SK-N-MC (cell line): Measurements from ENCODE around the gene ERVFRD-1.
"Not testable (repeated sequence)": the region's sequence is repeated elsewhere in the genome, so short reads cannot be mapped to it uniquely, and the experiment has no call there.

ENCODE experiments used
- DNase-seq: peaks from one replicate; pipeline ENCODE4 v3.0.0-alpha.2; 2011; ENCODE audit warnings: low read depth, low spot score
- H3K27ac ChIP-seq: fragments of 200-600 bp; sonication (generic); 2 replicates; pipeline ENCODE4 v1.5.1; 2016; ENCODE audit warnings: mixed run types
- H3K36me3 ChIP-seq: fragments of 200-600 bp; sonication (generic); 2 replicates; pipeline ENCODE4 v1.6.1; 2017; ENCODE audit warnings: antibody characterized with exemption, low read length, mixed read lengths; ENCODE audit not compliant: insufficient read depth
- H3K4me3 ChIP-seq: fragments of 200-600 bp; sonication (generic); 2 replicates; pipeline ENCODE4 v1.5.1; 2016
- H3K9ac ChIP-seq: fragments of 200-600 bp; sonication (generic); 2 replicates; pipeline ENCODE4 v1.8.0; 2017; ENCODE audit warnings: mixed run types, mixed read lengths; ENCODE audit not compliant: insufficient read length
- H3K9me3 ChIP-seq: fragments of 200-600 bp; sonication (generic); 2 replicates; pipeline ENCODE4 v1.6.1; 2017; ENCODE audit warnings: low read depth, mild to moderate bottlenecking, antibody characterized with exemption, low read length, moderate library complexity, mixed read lengths
- EZH2 ChIP-seq: fragments of 200-600 bp; sonication (generic); IDR thresholded peaks from one replicate; pipeline ENCODE4 v1.6.1; 2017; ENCODE audit warnings: antibody characterized with exemption
- FOXP2 ChIP-seq: optimal IDR thresholded peaks from 2 replicates; pipeline ENCODE3; 2011; ENCODE audit warnings: mild to moderate bottlenecking, moderate library complexity; ENCODE audit not compliant: insufficient read depth; ENCODE audit errors: extremely low read length, control extremely low read depth
- POLR2AphosphoS5 ChIP-seq: IDR thresholded peaks from 2 replicates; pipeline ENCODE4 v1.6.1; 2012; ENCODE audit warnings: mild to moderate bottlenecking, low read depth, low read length, borderline replicate concordance

Gene ERVFRD-1

DNA sequence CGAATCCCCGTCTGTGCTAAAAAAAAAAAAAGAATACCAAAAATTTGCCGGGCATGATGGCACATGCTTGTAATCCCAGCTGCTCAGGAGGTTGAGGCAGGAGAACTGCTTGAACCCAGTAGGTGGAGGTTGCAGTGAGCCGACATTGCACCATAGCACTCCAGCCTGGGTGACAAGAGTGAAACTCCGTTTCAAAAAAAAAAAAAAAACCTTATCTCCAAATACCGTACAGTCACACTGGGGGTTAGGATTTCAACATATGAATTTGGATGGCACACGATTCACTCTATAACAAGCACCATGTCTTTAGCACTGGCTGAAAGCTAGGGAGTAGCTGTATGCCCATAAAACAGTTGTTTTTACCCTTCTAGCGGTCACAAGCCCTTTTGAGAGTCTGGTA is 14.0 kb downstream of the ERVFRD-1 start:
- Histone ChIP-seq H3K9ac (no peak overlapping the region), H3K36me3 (peaks cover 48% of the 10 kb centered on the region)
- no peak for DNase-seq

DNA sequence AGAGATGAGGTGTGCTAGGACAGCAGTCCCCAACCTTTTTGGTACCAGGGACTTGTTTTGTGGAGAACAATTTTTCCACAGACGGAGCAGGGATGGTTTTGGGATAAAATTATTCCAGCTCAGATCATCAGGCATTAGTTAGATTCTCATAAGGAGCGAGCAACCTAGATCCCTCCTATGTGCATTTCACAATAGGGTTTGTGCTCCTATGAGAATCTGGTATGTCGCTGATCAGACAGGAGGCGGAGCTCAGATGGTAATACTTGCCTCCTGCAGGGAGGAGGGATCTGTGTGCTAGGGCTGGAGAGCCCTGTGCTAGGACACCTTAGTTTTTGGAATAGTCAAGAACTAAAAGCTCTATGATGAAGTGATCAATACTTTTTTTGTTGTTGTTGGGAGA is 15.4 kb downstream of the ERVFRD-1 start:
- Histone ChIP-seq H3K27ac (peak overlapping the region; percentile 2; the same call in 1 of the 2 replicates), H3K9ac (peak overlapping the region; percentile 50), H3K4me3 (peak overlapping the region; percentile 91)

More for the DNA sequence above, 14.0 kb downstream of the ERVFRD-1 start:
- H3K9me3 ChIP-seq: peaks cover 11% of the 10 kb centered on the region
- no peak for TF ChIP-seq POLR2AphosphoS5
- no peak for TF ChIP-seq FOXP2
- TF ChIP-seq EZH2: no peak
- H3K4me3 ChIP-seq: no peak overlapping the region
- no peak overlapping the region for H3K27ac ChIP-seq

DNA sequence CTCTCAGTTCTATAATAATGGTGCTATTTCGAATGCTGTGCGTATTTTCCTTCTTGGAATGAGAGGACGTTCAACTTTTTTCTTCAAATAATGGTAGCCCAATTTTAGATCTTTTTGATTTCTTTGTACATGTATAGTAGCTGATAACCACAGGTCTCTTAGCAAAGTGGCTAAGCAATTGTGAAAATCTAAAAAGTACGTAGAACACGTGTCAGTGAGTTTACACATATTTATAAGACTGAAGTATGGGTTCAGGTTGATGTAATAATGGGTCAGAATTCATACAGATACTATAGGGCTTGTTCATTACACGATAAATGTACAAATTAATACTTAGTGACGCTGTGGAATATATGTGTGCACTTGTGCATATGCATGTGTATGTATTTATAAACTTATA is 16.6 kb downstream of the ERVFRD-1 start:
- H3K36me3 ChIP-seq: peaks cover 29% of the 10 kb centered on the region
- peak overlapping the region; percentile 45; the same call in 1 of the 2 replicates for H3K27ac ChIP-seq
- H3K4me3 ChIP-seq: peak overlapping the region; percentile 91
- DNase-seq: no peak
- peak overlapping the region; percentile 89 for H3K9ac ChIP-seq
- H3K9me3 ChIP-seq: no peaks in the 10 kb centered on the region
- no peak for TF ChIP-seq EZH2
- no peak for TF ChIP-seq FOXP2
- no peak for TF ChIP-seq POLR2AphosphoS5

More for the DNA sequence above, 15.4 kb downstream of the ERVFRD-1 start:
- TF ChIP-seq EZH2 (no peak), POLR2AphosphoS5 (no peak)
- H3K36me3 ChIP-seq: peaks cover 40% of the 10 kb centered on the region
- DNase-seq: peak; percentile 56
- peaks cover 8% of the 10 kb centered on the region for H3K9me3 ChIP-seq

DNA sequence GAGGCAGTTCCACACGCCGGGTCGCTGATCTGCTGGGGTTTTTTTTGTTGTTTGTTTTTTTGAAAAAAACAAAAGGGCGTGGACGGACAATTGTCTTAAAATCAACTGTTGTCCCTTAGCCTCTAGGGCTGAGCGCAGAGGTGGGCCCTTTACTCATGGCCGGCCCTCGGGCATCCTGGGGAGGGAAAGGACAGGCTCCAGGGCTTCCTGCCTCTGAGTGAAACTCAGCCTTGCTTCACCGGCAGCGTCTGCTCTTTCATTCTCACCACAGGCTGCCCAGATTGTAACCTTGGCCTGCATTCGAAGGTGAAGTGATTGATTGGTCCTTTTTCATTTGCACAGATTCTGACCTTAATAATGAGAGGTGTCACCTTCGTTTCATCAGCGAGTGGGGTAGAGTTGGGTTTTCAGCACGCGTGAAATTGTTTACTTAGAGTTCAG is 17.1 kb downstream of the ERVFRD-1 start:
- Histone ChIP-seq H3K27ac (peak overlapping the region; percentile 45; the same call in 1 of the 2 replicates), H3K9me3 (no peaks in the 10 kb centered on the region), H3K36me3 (peaks cover 23% of the 10 kb centered on the region), H3K9ac (peak overlapping the region; percentile 89), H3K4me3 (peak overlapping the region; percentile 91)
- DNase-seq: no peak
- TF ChIP-seq FOXP2 (no peak), POLR2AphosphoS5 (no peak), EZH2 (no peak)

DNA sequence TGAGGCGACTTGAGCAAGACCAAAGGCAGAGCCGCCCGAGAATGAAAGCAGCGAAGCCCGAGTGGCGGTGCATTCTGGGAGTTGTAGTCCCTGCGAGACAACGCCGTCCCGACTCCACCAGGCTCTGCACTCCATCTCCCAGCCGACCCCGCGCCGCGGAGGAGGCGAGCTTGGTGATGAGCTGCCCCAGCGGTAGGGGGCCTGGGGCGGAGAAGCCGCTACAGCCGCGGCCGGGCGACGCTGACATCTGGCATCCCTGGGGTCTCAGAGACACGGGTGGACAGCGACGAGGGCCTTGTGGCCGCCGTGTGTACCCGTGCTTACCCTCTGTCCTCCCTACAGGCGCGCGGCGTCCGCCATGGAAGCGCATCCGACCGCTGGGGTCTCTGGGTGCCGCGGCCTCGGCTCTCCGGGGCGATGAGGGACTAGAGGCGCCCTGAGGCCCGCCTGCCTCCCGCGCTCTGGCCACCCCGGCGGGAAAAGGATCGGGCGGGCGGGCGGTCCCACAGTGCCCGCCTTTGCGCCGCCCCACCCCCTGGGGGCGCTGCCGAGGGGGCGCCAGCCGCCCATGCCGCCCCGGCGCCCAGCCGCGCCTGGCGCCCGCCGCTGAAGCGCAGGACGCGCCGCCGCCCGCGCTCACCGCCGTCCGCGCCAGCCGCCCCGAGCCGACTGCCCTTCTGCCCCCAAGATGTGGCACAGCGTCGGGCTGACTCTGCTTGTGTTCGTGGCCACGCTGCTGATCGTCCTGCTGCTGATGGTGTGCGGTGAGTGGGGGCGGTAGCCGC is 17.7 kb downstream of the ERVFRD-1 start, which contains the start of gene SMIM13:
Gene SMIM13 (plus strand): TSS at position 209 of the 785 bp plus-strand sequence. CDS start 480 bp downstream, at position 689.
- peak; percentile 57 for DNase-seq
- no peaks in the 10 kb centered on the region for H3K9me3 ChIP-seq
- TF ChIP-seq POLR2AphosphoS5 (peak; percentile 65), EZH2 (no peak)
- H3K9ac ChIP-seq: peak within 1 kb of the TSS; percentile 89
- H3K36me3 ChIP-seq: peaks cover 17% of the 10 kb centered on the region; the same call in 1 of the 2 replicates
- H3K4me3 ChIP-seq: peak within 1 kb of the TSS; percentile 91
- peak within 1 kb of the TSS; percentile 77 for H3K27ac ChIP-seq

DNA sequence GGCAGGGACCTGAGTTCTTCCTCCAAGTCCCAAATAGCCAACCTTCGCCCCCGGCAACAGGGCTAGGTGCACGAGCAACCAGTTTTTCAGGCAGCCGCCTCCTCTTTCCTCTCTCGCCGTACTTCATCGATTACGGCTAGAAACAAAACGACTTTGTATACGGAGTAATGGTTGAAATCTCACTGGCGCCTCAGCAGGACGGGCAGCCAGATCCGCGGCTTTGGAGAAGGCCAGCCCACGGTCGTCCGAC is 18.2 kb downstream of the ERVFRD-1 start:
- H3K9ac ChIP-seq: peak overlapping the region; percentile 89
- H3K36me3 ChIP-seq: peaks cover 14% of the 10 kb centered on the region; the same call in 1 of the 2 replicates
- TF ChIP-seq POLR2AphosphoS5 (peak; percentile 90), FOXP2 (no peak)
- H3K9me3 ChIP-seq: no peaks in the 10 kb centered on the region
- H3K27ac ChIP-seq: no peak overlapping the region
- DNase-seq: no peak
- H3K4me3 ChIP-seq: peak overlapping the region; percentile 91

DNA sequence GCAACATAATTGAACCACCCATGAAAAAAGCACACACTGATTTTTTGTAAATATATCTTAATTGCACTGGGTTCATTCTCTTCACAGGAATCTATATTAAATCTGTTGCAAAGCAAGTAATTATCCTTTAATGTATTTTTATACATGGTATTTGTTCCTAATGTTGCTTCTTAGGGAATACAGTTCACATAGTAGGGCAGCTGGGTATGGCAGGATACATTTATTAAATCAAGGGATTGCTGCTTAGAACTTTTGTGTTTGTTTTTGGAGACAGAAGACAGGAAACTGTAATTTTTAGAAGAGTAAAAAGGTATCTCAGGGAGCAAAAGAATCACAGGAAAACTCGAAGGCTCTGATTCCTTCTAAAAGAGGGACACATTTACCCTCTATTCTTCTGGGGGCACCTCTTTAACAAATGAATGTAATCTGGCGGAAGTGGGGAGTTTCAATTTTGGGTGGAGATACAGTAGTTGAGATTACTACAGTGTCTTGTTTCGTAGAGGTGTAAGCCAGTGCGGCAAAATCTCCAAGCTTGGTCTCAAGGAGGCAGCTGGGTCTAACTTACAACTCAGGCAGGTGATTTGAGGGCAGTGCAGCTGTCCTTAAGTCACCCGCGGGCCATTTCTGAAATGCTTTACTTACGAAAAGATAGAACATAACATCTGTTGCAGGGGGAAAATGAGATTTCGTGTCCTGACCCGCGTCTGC is 18.7 kb downstream of the ERVFRD-1 start:
- TF ChIP-seq POLR2AphosphoS5 (no peak), FOXP2 (no peak), EZH2 (no peak)
- peak overlapping the region; percentile 91 for H3K4me3 ChIP-seq
- peak overlapping the region; percentile 89 for H3K9ac ChIP-seq
- DNase-seq: no peak
- H3K36me3 ChIP-seq: peaks cover 9% of the 10 kb centered on the region; the same call in 1 of the 2 replicates
- H3K27ac ChIP-seq: no peak overlapping the region
- H3K9me3 ChIP-seq: no peaks in the 10 kb centered on the region

DNA sequence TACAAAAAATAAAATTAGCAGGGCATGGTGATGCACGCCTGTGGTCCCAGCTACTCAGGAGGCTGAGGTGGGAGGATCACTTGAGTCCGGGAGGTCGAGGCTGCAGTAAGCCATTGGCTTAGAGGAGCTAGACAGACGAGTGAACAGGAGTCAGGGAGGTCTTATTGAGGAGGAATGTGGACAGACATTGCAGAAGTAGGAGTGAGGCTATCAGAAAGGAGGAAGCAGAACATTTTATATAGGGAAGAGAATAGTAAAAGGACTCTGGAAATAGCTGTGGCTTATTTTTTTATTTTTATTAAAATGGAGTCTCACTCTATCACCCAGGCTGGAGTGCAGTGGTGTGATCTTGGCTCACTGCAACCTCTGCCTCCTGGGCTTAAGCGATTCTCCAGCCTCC is 20.4 kb downstream of the ERVFRD-1 start:
- not testable (repeated sequence) for H3K4me3 ChIP-seq, H3K9ac ChIP-seq, DNase-seq, H3K9me3 ChIP-seq, H3K36me3 ChIP-seq, H3K27ac ChIP-seq
